Activated CD4-positive, alpha-beta T cell treated with anti-CD3 and anti-CD28 coated beads for 36 hours (primary cell): ENCODE results near the gene DLGAP1. TPM values are rescaled to one million over a fixed set of nuclear protein-coding genes. Genes with fewer than 3 reads are reported as not detected.
"Not testable (repeated sequence)": the region's sequence is repeated elsewhere in the genome, so short reads cannot be mapped to it uniquely, and the experiment has no call there.

Experiments used
- ATAC-seq: fragments of 200-7000 bp; cut with Tn5 transposase; one replicate; pipeline ENCODE4 v1.10.0; 2021; ENCODE audit warnings: mild to moderate bottlenecking, moderate library complexity
- CTCF ChIA-PET: fragments of 350-600 bp; sonication (Branson Sonifier 250); formaldehyde crosslinking; loops from one replicate; lab custom pipeline; 2021; ENCODE audit warnings: antibody characterized with exemption; lab: Charles Lee
- POLR2A ChIA-PET: fragments of 350-600 bp; sonication (Branson Sonifier 250); formaldehyde crosslinking; loops from one replicate; lab custom pipeline; 2021; ENCODE audit warnings: antibody characterized with exemption, inconsistent platforms; lab: Charles Lee
- DNase-seq: peaks from one replicate; pipeline ENCODE4 v3.0.0-alpha.2; 2020
- H3K27ac Mint-ChIP-seq: one replicate; pipeline ENCODE4 v1.8.0; 2021; ENCODE audit warnings: mixed read lengths
- H3K27me3 Mint-ChIP-seq: one replicate; pipeline ENCODE4 v1.8.0; 2021; ENCODE audit warnings: mixed read lengths
- H3K36me3 Mint-ChIP-seq: one replicate; pipeline ENCODE4 v1.8.0; 2021; ENCODE audit warnings: low read depth, mixed read lengths
- H3K4me1 Mint-ChIP-seq: one replicate; pipeline ENCODE4 v1.8.0; 2021; ENCODE audit warnings: mixed read lengths
- H3K4me3 Mint-ChIP-seq: one replicate; pipeline ENCODE4 v1.8.0; 2021; ENCODE audit warnings: mild to moderate bottlenecking, moderate library complexity, mixed read lengths
- H3K9me3 Mint-ChIP-seq: one replicate; pipeline ENCODE4 v1.8.0; 2021; ENCODE audit warnings: low read depth, mixed read lengths
- intact Hi-C, 2 experiments: fragments of 100-400 bp; cut with DNase I in 1 of 2; cut with micrococcal nuclease in 1 of 2; formaldehyde crosslinking; loops; one replicate each; pipeline versions ENCODE4 v1.14.2 to v1.15.1; 2022 to 2024; cut with DNase I, micrococcal nuclease
- total RNA-seq, 2 experiments: library from RNA; stranded (reverse); gene quantifications; one replicate each; pipeline ENCODE4 v1.2.3, GENCODE V29; 2021

DLGAP1 gene
- total RNA-seq = under 1 TPM in 1 of 2 experiments, not detected in 1; 0.14 TPM

DNA sequence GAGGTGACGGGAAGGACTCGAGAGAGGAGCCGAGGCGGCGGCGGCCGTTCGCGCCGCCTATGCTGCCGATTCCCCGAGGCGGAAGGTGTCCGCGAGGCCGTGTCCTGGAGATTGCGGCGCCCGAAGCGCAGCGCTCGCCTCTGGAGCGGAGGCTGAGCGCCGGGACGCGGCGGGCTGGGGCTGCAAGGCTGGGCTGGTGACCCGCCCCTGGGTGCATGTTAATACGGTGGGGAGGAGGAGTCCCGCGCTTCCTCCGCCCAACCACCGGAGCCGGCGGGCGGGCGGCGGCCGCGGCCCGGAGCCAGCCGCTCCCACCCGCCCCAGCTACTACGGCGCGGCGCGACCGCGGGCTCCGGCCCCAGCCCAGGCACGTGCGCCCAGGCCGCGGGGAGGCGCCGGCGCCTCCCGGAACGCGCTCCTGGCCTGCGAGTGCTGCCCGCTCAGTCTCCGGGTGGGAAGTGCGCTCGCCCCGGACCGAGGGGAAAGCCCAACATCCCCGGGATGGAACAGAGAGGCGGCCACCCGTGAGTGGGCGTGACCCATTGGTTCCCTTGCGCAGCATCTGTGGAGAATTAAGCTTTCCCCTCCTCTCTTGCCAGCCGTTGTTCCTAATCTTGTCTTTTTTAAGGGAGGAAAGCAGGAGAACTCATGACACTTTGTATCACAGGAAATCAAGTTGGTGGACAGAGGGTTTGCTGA is at the start of gene DLGAP1:
TSS of gene DLGAP1 (minus strand) at position 195 of the 699 bp plus-strand sequence.
- CTCF ChIA-PET = no interaction called here
- no peak within 1 kb of the TSS for H3K4me3 Mint-ChIP-seq
- no peak for ATAC-seq
- H3K27ac Mint-ChIP-seq = no peak within 1 kb of the TSS
- H3K4me1 Mint-ChIP-seq = peaks cover 3% of the 10 kb centered on the region
- intact Hi-C loops = no loop called here
- peaks cover 9% of the 10 kb centered on the region for H3K9me3 Mint-ChIP-seq
- peaks cover 23% of the 10 kb centered on the region for H3K27me3 Mint-ChIP-seq
- DNase-seq = peak; percentile 16
- POLR2A ChIA-PET = no interaction called here
- no peaks in the 10 kb centered on the region for H3K36me3 Mint-ChIP-seq

DNA sequence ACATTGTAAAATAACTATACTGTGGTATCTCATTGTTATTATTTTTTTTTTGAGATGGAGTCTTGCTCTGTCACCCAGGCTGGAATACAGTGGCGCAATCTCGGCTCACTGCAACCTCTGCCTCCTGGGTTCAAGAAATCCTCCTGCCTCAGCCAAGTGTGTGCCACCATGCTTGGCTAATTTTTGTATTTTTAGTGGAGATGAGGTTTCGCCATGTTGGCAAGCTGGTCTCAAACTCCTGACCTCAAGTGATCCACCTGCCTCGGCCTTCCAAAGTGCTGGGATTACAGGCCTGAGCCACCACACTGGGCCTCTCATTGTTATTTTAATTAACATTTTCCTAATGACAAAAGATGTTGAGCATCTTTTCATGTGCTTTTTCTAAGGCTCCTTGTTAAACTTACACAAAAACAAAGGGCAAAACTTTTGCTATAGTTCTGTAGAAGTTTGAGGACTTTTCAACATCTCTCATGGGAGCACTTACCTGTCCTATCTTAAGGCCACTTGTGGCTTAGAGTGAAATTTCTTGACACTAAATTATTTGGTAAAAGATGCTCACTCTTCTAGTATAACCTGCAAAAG is 39.7 kb upstream of the DLGAP1 start:
- H3K27ac Mint-ChIP-seq, intact Hi-C loops, H3K4me1 Mint-ChIP-seq, H3K9me3 Mint-ChIP-seq, ATAC-seq, CTCF ChIA-PET, DNase-seq, POLR2A ChIA-PET, H3K4me3 Mint-ChIP-seq, H3K36me3 Mint-ChIP-seq, H3K27me3 Mint-ChIP-seq: not testable (repeated sequence)

DNA sequence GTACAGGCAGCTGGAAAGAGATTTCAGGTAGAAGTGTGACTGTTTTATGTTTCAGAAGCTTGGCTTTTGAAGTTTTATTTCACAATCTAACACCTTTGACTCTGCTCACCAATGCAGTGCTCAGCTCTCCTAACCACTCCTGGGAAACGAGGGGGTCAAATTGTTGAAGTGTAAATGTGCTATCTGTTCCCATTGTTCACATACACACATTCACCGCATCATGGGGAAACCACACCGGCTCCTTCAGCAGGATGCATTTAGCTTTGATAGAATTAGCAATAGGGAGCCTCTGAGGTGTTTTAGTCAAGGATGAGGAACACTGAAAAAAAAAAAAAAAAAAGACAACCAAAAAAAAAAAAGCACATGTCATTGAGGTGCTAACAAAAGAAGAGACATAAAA is 13.4 kb upstream of the DLGAP1 start:
- no peaks in the 10 kb centered on the region for H3K4me1 Mint-ChIP-seq
- CTCF ChIA-PET = no interaction called here
- H3K4me3 Mint-ChIP-seq = no peak overlapping the region
- ATAC-seq (no peak), DNase-seq (no peak)
- H3K27me3 Mint-ChIP-seq = no peaks in the 10 kb centered on the region
- peaks cover 2% of the 10 kb centered on the region for H3K9me3 Mint-ChIP-seq
- intact Hi-C loops = loop anchor here in 1 of 2 experiments (10.0 kb wide), 1 partner anchor 84 kb away; no protein-coding TSS in a partner anchor
- no peak overlapping the region for H3K27ac Mint-ChIP-seq
- H3K36me3 Mint-ChIP-seq = no peaks in the 10 kb centered on the region
- POLR2A ChIA-PET = no interaction called here

DNA sequence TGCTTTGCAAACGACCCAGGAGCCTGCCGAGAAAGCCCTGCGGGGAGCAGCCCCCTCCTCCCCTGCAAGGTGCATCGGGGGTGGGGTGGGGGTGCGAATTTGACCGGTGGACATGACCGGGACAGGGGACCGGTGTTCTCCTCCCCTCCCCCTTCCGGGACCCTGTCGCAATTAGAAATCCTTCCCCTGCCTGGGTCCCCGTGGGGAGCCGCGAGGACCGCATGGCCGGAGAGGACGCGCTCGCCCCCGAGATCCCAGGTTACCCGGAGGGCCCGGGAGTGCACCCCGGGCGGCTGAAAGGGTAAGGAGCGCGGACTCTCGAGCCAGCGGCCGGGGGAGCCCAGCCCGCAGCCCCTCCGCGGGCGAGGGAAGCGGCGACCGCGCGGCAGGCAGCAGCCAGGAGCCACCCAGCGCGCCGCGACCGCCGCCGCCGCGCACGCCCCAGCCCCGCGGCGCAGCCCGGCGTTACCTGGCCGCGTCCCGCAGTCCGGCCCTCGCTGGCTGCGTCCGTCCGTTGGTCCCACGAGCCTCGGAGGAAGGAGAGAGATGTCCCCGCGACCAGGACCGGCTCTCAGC is 482 bp downstream of the DLGAP1 start:
- intact Hi-C loops = no loop called here
- Mint-ChIP-seq H3K27ac (no peak overlapping the region), H3K4me3 (no peak overlapping the region), H3K36me3 (no peaks in the 10 kb centered on the region), H3K27me3 (peaks cover 23% of the 10 kb centered on the region), H3K4me1 (peaks cover 3% of the 10 kb centered on the region), H3K9me3 (peaks cover 9% of the 10 kb centered on the region)
- DNase-seq (no peak), ATAC-seq (no peak)
- ChIA-PET POLR2A (no interaction called here), CTCF (no interaction called here)

DNA sequence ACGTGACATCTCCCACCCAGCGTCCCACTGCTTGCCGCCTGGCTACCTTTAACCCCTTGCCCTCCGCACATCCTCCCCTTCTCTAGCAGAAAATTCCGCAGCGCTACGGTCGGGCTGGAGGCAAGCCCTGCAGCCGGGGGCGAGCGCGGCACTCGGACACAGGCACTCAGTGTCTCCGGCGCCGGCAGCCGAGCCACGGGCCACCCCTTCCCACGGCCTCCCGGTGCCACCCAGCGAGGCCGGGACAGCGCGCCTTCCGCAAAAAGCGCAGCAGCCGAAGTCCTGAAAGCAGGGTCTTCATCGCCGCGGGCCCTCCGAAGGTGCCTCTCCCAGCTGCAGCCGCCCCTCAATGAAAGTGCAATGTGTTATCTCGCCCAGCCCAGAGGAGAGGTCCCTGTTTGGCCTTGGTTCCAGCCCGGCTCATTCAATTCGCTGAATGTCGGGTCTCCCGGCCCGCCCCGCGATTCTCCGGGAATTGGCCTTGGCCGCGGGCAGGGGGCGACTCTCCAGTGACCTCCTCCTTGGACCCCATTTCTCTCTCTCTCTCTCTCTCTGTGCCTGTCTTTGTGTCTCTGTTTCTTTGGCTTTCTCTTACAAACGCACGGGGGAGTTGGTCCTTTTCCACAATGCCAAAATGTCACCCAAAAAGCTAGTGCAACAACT is 1.1 kb downstream of the DLGAP1 start:
- intact Hi-C loops = no loop called here
- Mint-ChIP-seq H3K4me3 (no peak overlapping the region), H3K27ac (no peak overlapping the region), H3K9me3 (peaks cover 6% of the 10 kb centered on the region), H3K27me3 (peaks cover 25% of the 10 kb centered on the region), H3K36me3 (no peaks in the 10 kb centered on the region), H3K4me1 (peaks cover 3% of the 10 kb centered on the region)
- DNase-seq = no peak
- ChIA-PET CTCF (no interaction called here), POLR2A (no interaction called here)
- ATAC-seq = no peak

DNA sequence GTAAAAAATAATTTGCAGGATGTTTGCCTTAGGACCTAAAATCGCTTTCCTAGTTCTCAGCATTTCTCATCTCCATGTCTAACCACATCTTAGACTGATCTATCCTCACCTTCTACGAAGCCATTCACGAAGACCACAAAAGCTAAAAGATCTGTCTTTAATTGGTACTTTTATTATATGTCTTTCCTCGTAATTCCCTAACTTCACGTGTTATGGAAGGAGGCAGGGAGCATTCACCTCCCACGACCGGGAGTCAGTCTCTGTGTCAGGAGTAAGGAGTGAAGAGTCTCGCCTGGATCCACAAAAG is 1.6 kb downstream of the DLGAP1 start:
- peaks cover 27% of the 10 kb centered on the region for H3K27me3 Mint-ChIP-seq
- ChIA-PET CTCF (no interaction called here), POLR2A (no interaction called here)
- intact Hi-C loops = no loop called here
- no peak overlapping the region for H3K27ac Mint-ChIP-seq
- no peak for DNase-seq
- peaks cover 1% of the 10 kb centered on the region for H3K9me3 Mint-ChIP-seq
- ATAC-seq = no peak
- peaks cover 3% of the 10 kb centered on the region for H3K4me1 Mint-ChIP-seq
- H3K36me3 Mint-ChIP-seq = no peaks in the 10 kb centered on the region
- no peak overlapping the region for H3K4me3 Mint-ChIP-seq

DNA sequence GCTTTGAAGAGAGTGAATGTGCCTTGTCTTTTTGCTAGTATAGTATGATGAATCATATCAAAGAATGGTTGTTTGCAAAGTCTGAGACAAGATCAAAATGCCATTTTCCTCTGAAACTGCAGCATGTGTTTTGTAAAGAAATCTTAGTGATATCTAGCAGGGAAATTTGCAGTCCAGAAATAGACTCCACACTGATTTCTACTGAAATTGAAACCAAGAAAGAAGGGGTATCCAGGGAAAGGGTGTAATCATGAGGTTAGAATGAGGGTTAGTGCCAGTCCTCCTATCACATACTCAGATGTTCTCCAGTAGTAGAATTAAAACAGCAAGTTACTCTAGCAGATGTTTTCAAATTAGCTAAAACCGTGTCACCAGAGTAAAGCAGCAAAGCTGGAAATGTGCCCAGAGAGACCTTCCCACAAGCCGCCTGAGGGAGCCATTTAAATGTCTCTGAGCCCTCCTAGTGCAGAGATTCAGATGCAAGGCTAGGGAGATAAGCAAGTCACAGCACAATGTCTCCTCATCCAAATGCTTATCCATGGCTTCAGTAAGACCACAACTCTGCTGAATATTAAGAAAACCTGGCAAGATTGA is 4.9 kb downstream of the DLGAP1 start:
- no peak overlapping the region for H3K4me3 Mint-ChIP-seq
- peaks cover 1% of the 10 kb centered on the region for H3K9me3 Mint-ChIP-seq
- DNase-seq = no peak
- intact Hi-C loops = no loop called here
- peaks cover 19% of the 10 kb centered on the region for H3K27me3 Mint-ChIP-seq
- H3K4me1 Mint-ChIP-seq = peaks cover 3% of the 10 kb centered on the region
- no peaks in the 10 kb centered on the region for H3K36me3 Mint-ChIP-seq
- ChIA-PET CTCF (no interaction called here), POLR2A (no interaction called here)
- no peak for ATAC-seq
- H3K27ac Mint-ChIP-seq = no peak overlapping the region

DNA sequence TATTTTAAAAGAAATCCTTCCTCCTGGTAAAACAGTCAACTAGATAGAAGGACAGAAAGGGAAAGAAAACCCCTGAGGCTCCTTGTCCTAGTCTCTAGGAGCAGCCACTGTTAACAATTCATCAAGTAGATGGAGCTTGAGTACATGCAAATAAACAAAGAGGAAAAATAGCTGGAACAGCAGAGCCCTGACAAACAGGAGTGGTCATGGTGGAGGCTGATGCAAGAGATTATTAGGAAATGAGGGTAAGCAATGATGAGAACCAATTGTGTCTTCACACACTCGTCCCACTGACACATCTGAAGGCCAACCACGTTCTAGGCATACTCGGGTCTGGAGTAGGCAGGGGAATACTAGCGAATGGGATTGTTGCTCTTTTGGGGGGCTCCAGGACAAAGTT is 9.2 kb downstream of the DLGAP1 start:
- DNase-seq (no peak), ATAC-seq (no peak)
- no peak overlapping the region for H3K27ac Mint-ChIP-seq
- intact Hi-C loops = no loop called here
- H3K9me3 Mint-ChIP-seq = peaks cover 3% of the 10 kb centered on the region
- CTCF ChIA-PET = no interaction called here
- H3K36me3 Mint-ChIP-seq = no peaks in the 10 kb centered on the region
- no peak overlapping the region for H3K4me3 Mint-ChIP-seq
- POLR2A ChIA-PET = no interaction called here
- H3K4me1 Mint-ChIP-seq = no peaks in the 10 kb centered on the region
- peaks cover 4% of the 10 kb centered on the region for H3K27me3 Mint-ChIP-seq

DNA sequence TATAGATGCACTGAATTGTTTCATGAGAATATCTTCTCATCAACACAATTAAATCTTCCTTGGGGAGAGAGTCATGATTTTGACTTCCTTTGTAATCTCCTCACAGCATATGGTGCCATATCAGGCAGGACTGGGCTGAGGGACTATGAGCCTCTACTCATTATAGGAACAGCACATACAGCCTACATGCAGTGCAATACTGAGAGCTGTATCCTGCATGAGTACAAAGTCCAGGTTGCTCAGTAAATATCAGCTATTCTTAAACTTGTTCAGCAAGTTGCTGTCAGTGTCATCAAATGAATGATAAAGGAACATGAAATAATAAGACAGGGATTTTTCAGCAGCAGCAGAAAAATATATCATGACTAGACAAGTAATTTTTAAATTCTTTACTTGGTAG is 10.8 kb downstream of the DLGAP1 start:
- ChIA-PET CTCF (no interaction called here), POLR2A (no interaction called here)
- no peaks in the 10 kb centered on the region for H3K4me1 Mint-ChIP-seq
- ATAC-seq (no peak), DNase-seq (no peak)
- intact Hi-C loops = no loop called here
- peaks cover 2% of the 10 kb centered on the region for H3K27me3 Mint-ChIP-seq
- no peaks in the 10 kb centered on the region for H3K36me3 Mint-ChIP-seq
- no peak overlapping the region for H3K27ac Mint-ChIP-seq
- H3K4me3 Mint-ChIP-seq = no peak overlapping the region
- peaks cover 3% of the 10 kb centered on the region for H3K9me3 Mint-ChIP-seq

DNA sequence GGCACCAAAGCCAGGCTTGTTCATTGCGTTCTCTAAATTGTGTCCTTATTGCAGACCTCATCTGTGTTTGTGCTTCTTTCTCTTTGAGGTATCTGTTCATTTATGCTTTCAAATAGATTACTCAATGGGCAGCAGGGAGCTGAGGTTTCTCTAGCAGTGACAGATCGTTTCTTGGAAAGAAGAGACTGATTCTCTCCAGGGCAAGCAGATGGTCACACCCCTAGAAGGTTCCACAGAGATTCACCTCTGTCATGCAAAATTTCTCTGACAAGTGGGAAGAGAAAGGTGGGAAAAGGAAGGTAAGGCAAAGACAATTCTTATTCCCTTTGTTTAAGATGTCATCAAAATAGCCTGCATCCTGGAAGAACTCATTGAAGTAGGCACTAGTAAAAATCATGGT is 14.0 kb downstream of the DLGAP1 start:
- H3K9me3 Mint-ChIP-seq = peaks cover 3% of the 10 kb centered on the region

DNA sequence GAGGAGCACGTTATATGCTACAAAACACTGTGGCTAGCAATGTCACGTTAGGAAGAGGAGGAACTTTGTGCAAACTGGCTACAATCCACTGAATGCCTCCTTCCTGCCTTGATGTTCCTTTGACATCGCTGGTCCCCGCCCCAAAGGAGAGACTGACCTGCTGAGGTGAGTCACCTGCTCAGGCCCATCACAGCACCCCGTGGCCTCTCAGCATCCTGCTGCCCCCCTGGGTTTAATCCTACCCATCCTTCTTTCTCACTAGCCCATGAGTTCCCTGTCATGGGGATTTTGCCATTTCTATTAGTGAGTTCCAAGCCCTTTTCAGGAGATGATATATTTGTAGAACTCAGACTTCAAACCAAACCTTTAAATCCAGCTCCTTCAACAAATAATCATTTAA is 16.2 kb downstream of the DLGAP1 start:
- DNase-seq = no peak
- CTCF ChIA-PET = no interaction called here
- Mint-ChIP-seq H3K4me3 (no peak overlapping the region), H3K27me3 (no peaks in the 10 kb centered on the region), H3K27ac (no peak overlapping the region), H3K9me3 (no peaks in the 10 kb centered on the region), H3K36me3 (no peaks in the 10 kb centered on the region), H3K4me1 (no peaks in the 10 kb centered on the region)
- intact Hi-C loops = no loop called here
- POLR2A ChIA-PET = no interaction called here
- ATAC-seq = no peak

More for the DNA sequence above, 14.0 kb downstream of the DLGAP1 start:
- Mint-ChIP-seq H3K4me1 (no peaks in the 10 kb centered on the region), H3K27me3 (no peaks in the 10 kb centered on the region), H3K36me3 (no peaks in the 10 kb centered on the region), H3K4me3 (no peak overlapping the region), H3K27ac (no peak overlapping the region)
- intact Hi-C loops = no loop called here
- POLR2A ChIA-PET = no interaction called here
- CTCF ChIA-PET = no interaction called here
- no peak for DNase-seq
- no peak for ATAC-seq
